Measurements from ENCODE around the gene ELAVL2. TPM values are rescaled to one million over a fixed set of nuclear protein-coding genes. Genes with fewer than 3 reads are reported as not detected.

ELAVL2 gene
- total RNA-seq, 4 donors from 2014 or later = not detected

- H3K36me3 ChIP-seq = no peaks in the 10 kb centered on the region
- H3K4me3 ChIP-seq = no peak overlapping the region
- no peaks in the 10 kb centered on the region for H3K4me1 ChIP-seq
- no peak for DNase-seq
- no peak overlapping the region for H3K27ac ChIP-seq
- TF ChIP-seq POLR2A (IDR thresholded peaks at IDR 0.05) (no peak), CTCF (IDR thresholded peaks at IDR 0.05) (no peak)
- no peaks in the 10 kb centered on the region for H3K27me3 ChIP-seq
- no peaks in the 10 kb centered on the region for H3K9me3 ChIP-seq
Measured at GRCh38 chr9:23752859-23753258, 73.2 kb downstream of the ELAVL2 start.

- Histone ChIP-seq H3K4me3 (no peak overlapping the region), H3K9me3 (no peaks in the 10 kb centered on the region), H3K27me3 (no peaks in the 10 kb centered on the region), H3K27ac (no peak overlapping the region), H3K4me1 (no peaks in the 10 kb centered on the region), H3K36me3 (no peaks in the 10 kb centered on the region)
- DNase-seq = no peak
- TF ChIP-seq POLR2A (IDR thresholded peaks at IDR 0.05) (no peak), CTCF (IDR thresholded peaks at IDR 0.05) (no peak)
Measured at GRCh38 chr9:23751633-23752032, 74.4 kb downstream of the ELAVL2 start.

GRCh38 chr9:23750808-23751207, 75.2 kb downstream of the ELAVL2 start:
- no peak for DNase-seq
- H3K9me3 ChIP-seq = no peaks in the 10 kb centered on the region
- H3K27me3 ChIP-seq = no peaks in the 10 kb centered on the region
- no peaks in the 10 kb centered on the region for H3K4me1 ChIP-seq
- no peaks in the 10 kb centered on the region for H3K36me3 ChIP-seq
- no peak overlapping the region for H3K4me3 ChIP-seq
- no peak for TF ChIP-seq POLR2A (IDR thresholded peaks at IDR 0.05)
- TF ChIP-seq CTCF (IDR thresholded peaks at IDR 0.05) = no peak
- H3K27ac ChIP-seq = no peak overlapping the region

GRCh38 chr9:23747088-23748075, 78.7 kb downstream of the ELAVL2 start:
- H3K9me3 ChIP-seq = no peaks in the 10 kb centered on the region
- DNase-seq = no peak
- no peaks in the 10 kb centered on the region for H3K27me3 ChIP-seq
- TF ChIP-seq CTCF (IDR thresholded peaks at IDR 0.05) = no peak
- no peak overlapping the region for H3K4me3 ChIP-seq
- H3K36me3 ChIP-seq = no peaks in the 10 kb centered on the region
- no peaks in the 10 kb centered on the region for H3K4me1 ChIP-seq
- H3K27ac ChIP-seq = no peak overlapping the region

- no peak overlapping the region for H3K27ac ChIP-seq
- H3K27me3 ChIP-seq = no peaks in the 10 kb centered on the region
- H3K4me3 ChIP-seq = no peak overlapping the region
- DNase-seq = no peak
- TF ChIP-seq POLR2A (IDR thresholded peaks at IDR 0.05) = no peak
- no peak for TF ChIP-seq CTCF (IDR thresholded peaks at IDR 0.05)
- no peaks in the 10 kb centered on the region for H3K4me1 ChIP-seq
- H3K36me3 ChIP-seq = no peaks in the 10 kb centered on the region
- H3K9me3 ChIP-seq = no peaks in the 10 kb centered on the region
Measured at GRCh38 chr9:23746317-23746716, 79.7 kb downstream of the ELAVL2 start.

Data from Peyer's patch (tissue), 4 donors.